Progenitor cell of endocrine pancreas (in vitro differentiated cells): ENCODE measurements around the gene MGP. TPM values are rescaled to one million over a fixed set of nuclear protein-coding genes. Genes with fewer than 3 reads are reported as not detected.
A peak's percentile ranks its signal among the peaks of the same experiment; 100 is the strongest.

Source experiments
- DNase-seq: peaks from one replicate; pipeline ENCODE4 v3.0.0; 2021; ENCODE audit warnings: low spot score; ENCODE audit not compliant: unreplicated experiment
- H3K27ac Mint-ChIP-seq: 2 replicates; pipeline ENCODE4 v1.8.0; 2021; ENCODE audit warnings: mild to moderate bottlenecking, moderate library complexity, mixed read lengths
- H3K27me3 Mint-ChIP-seq: 2 replicates; pipeline ENCODE4 v1.8.0; 2021; ENCODE audit warnings: mixed read lengths
- H3K36me3 Mint-ChIP-seq: 2 replicates; pipeline ENCODE4 v1.8.0; 2022; ENCODE audit warnings: mixed read lengths; ENCODE audit not compliant: insufficient read depth
- H3K4me1 Mint-ChIP-seq: 2 replicates; pipeline ENCODE4 v1.8.0; 2021; ENCODE audit warnings: low read depth, mixed read lengths
- H3K4me3 Mint-ChIP-seq: 2 replicates; pipeline ENCODE4 v1.8.0; 2021; ENCODE audit warnings: low read depth, mild to moderate bottlenecking, moderate library complexity, mixed read lengths
- H3K9me3 Mint-ChIP-seq: 2 replicates; pipeline ENCODE4 v1.8.0; 2021; ENCODE audit warnings: low read depth, mixed read lengths
- CTCF ChIP-seq: fragments of 200-600 bp; sonication (generic); IDR thresholded peaks from one replicate; pipeline ENCODE4 v1.5.0; 2021; ENCODE audit warnings: antibody characterized with exemption, mild to moderate bottlenecking; ENCODE audit not compliant: unreplicated experiment
- total RNA-seq: library from RNA; stranded (reverse); gene quantifications from 2 replicates; pipeline ENCODE4 v1.2.1, GENCODE V29; 2021

Gene MGP
- total RNA-seq, 1 donor from 2014 or later, result not detected

- no peak for TF ChIP-seq CTCF
These were observed 35.6 kb upstream of the MGP start for GRCh38 chr12:14921218-14921617.

GRCh38 chr12:14920475-14921126 lies 34.9 kb upstream of the MGP start:
- no peaks in the 10 kb centered on the region for H3K27me3 Mint-ChIP-seq
- no peak for DNase-seq
- H3K36me3 Mint-ChIP-seq, result peaks cover 9% of the 10 kb centered on the region
- peaks cover 3% of the 10 kb centered on the region for H3K9me3 Mint-ChIP-seq
- no peak overlapping the region for H3K27ac Mint-ChIP-seq
- no peak for TF ChIP-seq CTCF
- H3K4me1 Mint-ChIP-seq, result no peaks in the 10 kb centered on the region
- H3K4me3 Mint-ChIP-seq, result no peak overlapping the region

More at GRCh38 chr12:14921218-14921617, 35.6 kb upstream of the MGP start:
- H3K4me1 Mint-ChIP-seq, result no peaks in the 10 kb centered on the region
- no peaks in the 10 kb centered on the region for H3K27me3 Mint-ChIP-seq
- H3K4me3 Mint-ChIP-seq, result no peak overlapping the region
- no peak overlapping the region for H3K27ac Mint-ChIP-seq
- no peak for DNase-seq
- H3K36me3 Mint-ChIP-seq, result peaks cover 7% of the 10 kb centered on the region
- peaks cover 3% of the 10 kb centered on the region for H3K9me3 Mint-ChIP-seq

GRCh38 chr12:14919455-14919854 lies 33.8 kb upstream of the MGP start:
- Mint-ChIP-seq H3K27me3 (no peaks in the 10 kb centered on the region), H3K4me1 (peaks cover 5% of the 10 kb centered on the region), H3K36me3 (peaks cover 9% of the 10 kb centered on the region), H3K9me3 (peaks cover 3% of the 10 kb centered on the region), H3K27ac (no peak overlapping the region), H3K4me3 (no peak overlapping the region)
- TF ChIP-seq CTCF, result no peak
- DNase-seq, result no peak

- TF ChIP-seq CTCF, result no peak
- DNase-seq, result no peak
- Mint-ChIP-seq H3K9me3 (peaks cover 4% of the 10 kb centered on the region), H3K27ac (no peak overlapping the region), H3K36me3 (peaks cover 11% of the 10 kb centered on the region), H3K4me1 (peaks cover 11% of the 10 kb centered on the region), H3K4me3 (no peak overlapping the region), H3K27me3 (no peaks in the 10 kb centered on the region)
These were observed 30.1 kb upstream of the MGP start for GRCh38 chr12:14915736-14916135.

GRCh38 chr12:14913381-14913781 lies 27.7 kb upstream of the MGP start:
- peak overlapping the region; percentile 76 for H3K27ac Mint-ChIP-seq
- peaks cover 11% of the 10 kb centered on the region for H3K4me1 Mint-ChIP-seq
- no peak for TF ChIP-seq CTCF
- H3K9me3 Mint-ChIP-seq, result peaks cover 5% of the 10 kb centered on the region
- no peak overlapping the region for H3K4me3 Mint-ChIP-seq
- H3K27me3 Mint-ChIP-seq, result no peaks in the 10 kb centered on the region
- DNase-seq, result no peak
- peaks cover 10% of the 10 kb centered on the region for H3K36me3 Mint-ChIP-seq
